ENCODE data around the gene CCDC12.

DNA sequence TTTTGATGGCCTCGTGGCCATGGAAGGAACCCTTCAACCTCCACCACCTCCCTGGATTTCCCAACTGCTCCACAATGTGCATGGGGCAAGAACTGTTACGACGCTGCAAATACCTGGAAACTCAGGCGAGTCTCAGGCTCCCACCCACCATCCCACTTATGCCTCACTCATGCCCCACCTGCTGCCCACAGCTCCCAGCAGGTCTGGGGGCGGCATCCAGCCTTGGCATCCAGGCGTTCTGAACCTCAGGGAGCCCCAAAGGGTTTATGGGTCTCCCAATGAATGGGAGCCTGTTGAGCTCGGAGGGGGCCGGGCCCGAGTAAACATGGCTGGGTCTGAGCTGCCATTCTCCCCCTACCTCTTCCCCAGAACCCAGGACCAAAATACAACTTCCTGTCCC lies 101.0 kb downstream of the CCDC12 start:
- TF ChIP-seq, protein P1, sequence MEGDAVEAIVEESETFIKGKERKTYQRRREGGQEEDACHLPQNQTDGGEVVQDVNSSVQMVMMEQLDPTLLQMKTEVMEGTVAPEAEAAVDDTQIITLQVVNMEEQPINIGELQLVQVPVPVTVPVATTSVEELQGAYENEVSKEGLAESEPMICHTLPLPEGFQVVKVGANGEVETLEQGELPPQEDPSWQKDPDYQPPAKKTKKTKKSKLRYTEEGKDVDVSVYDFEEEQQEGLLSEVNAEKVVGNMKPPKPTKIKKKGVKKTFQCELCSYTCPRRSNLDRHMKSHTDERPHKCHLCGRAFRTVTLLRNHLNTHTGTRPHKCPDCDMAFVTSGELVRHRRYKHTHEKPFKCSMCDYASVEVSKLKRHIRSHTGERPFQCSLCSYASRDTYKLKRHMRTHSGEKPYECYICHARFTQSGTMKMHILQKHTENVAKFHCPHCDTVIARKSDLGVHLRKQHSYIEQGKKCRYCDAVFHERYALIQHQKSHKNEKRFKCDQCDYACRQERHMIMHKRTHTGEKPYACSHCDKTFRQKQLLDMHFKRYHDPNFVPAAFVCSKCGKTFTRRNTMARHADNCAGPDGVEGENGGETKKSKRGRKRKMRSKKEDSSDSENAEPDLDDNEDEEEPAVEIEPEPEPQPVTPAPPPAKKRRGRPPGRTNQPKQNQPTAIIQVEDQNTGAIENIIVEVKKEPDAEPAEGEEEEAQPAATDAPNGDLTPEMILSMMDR (IDR thresholded peaks at IDR 0.05; ENCODE audit: low read length) = no peak
- TF ChIP-seq EZH2 (optimal IDR thresholded peaks at IDR 0.05; ENCODE audit: low read depth, low read length) = no peak
- no peak for TF ChIP-seq EZH2phosphoT487 (IDR thresholded peaks at IDR 0.05; ENCODE audit: low read length)
